ENCODE data around the gene SLC44A4. TPM values are rescaled to one million over a fixed set of nuclear protein-coding genes. Genes with fewer than 3 reads are reported as not detected.
"Not testable (repeated sequence)": the region's sequence is repeated elsewhere in the genome, so short reads cannot be mapped to it uniquely, and the experiment has no call there.

SLC44A4 gene
- polyA plus RNA-seq, 4 donors, result 44.2 to 55.2 (median 44.7) TPM

GRCh38 chr6:31862344-31863235 is 16.2 kb downstream of the SLC44A4 start, which contains the start of gene NEU1:
Gene NEU1 (minus strand): TSS chr6:31862821. CDS start chr6:31862776, 45 bp downstream.
- DNase-seq (ENCODE audit: low read depth in 4 of 4, low spot score in 3 of 4), result peak; percentile 94 to 100 (median 99)

DNA sequence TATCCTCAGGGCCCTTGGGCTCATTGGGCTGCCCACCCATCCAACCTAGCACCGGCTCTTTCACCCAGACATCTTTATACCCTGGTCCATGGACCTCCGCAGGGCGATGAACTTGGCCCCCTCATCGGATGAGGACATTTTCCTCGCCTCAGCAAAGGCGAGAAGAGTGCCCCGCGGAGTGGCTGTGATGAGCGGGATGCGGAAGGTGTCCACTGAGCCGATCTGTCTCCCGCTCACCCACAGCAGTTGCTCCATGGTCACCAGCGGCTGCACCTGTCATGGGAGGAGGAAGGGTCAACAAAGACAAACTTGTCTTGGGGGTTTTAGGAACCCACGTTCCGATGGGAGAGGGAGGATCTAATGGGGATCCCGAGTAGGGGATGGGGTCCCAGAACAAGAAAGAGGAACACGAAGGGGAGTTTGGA is 16.9 kb downstream of the SLC44A4 start:
- no peak for DNase-seq (ENCODE audit: low read depth in 4 of 4, low spot score in 3 of 4)

DNA sequence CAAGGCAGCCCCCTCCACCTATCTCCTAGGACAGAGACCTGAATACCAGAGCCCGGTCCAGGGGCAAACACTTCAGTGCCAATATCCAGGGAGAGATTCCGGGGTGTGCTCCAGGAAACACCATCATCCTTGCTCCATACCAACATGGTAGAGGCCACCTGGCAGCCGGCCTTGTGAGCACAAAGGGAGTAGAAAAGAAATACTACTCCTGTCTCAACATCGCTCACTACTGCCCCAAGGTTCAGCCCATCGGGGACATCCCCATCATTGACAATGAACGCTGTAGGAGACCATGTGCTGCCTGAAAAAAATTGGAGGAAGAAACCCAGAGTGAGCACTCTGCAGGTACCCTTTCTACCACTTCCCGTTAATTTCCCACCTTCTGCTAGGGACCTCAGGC is 17.6 kb downstream of the SLC44A4 start:
- no peak for DNase-seq (ENCODE audit: low read depth in 4 of 4, low spot score in 3 of 4)

GRCh38 chr6:31860349-31860748 is 18.4 kb downstream of the SLC44A4 start:
- DNase-seq (ENCODE audit: low read depth in 4 of 4, low spot score in 3 of 4), result no peak

DNA sequence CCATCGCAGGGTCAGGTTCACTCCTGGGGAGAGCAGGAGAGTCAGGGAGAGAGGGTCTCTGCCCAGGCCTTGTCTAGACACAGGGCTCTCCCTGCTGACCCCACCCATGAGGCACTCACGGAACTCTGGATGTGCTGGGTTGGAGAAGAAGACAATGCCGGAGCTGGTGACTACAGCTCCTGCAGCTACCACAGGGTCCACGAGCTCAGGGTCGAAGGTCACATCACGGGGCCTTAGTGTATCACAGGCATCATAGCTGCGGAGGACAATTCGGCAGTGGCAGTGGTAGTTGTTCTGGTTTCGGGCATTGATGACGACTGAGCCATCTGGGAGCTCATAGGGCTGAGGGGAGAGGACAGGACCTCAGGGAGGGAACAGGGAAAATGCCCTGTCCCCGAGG is 18.9 kb downstream of the SLC44A4 start:
- no peak for DNase-seq (ENCODE audit: low read depth in 4 of 4, low spot score in 3 of 4)

DNA sequence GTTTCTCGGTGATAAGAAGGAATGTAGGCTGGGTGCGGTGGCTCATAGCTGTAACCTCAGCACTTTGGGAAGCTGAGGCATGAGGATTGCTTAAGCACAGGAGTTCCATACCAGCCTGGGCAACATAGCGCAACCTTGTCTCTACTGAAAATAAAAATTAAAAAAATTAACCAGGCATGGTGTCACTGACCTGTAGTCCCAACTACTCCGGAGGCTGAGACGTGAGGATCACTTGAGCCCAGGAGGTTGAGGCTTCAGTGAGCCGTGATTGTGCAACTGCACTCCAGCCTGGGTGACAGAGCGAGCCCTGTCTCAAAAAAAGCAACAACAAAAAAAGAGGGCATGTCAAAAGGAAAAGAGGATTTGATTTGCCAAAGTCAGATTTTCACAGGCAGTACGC is 20.1 kb downstream of the SLC44A4 start:
- DNase-seq (ENCODE audit: low read depth in 4 of 4, low spot score in 3 of 4), result no peak

DNA sequence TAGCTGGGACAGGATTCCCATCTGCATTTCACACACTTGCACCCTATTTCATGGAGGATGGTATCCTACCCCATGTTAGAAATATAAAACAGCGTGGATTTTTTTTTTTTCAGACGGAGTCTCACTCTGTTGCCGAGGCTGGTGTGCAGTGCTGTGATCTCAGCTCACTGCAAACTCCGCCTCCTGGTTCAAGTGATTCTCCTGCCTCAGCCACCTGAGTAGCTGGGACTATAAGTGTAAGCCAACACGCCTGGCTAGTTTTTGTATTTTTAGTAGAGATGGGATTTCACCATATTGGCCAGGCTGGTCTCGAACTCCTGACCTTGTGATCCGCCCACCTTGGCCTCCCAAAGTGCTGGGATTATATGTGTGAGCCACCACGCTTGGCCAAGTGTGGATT is 21.0 kb downstream of the SLC44A4 start:
- not testable (repeated sequence) for DNase-seq (ENCODE audit: low read depth in 4 of 4, low spot score in 3 of 4)

GRCh38 chr6:31851980-31852718 is 26.6 kb downstream of the SLC44A4 start:
- DNase-seq (ENCODE audit: low read depth in 4 of 4, low spot score in 3 of 4), result not testable (repeated sequence)

DNA sequence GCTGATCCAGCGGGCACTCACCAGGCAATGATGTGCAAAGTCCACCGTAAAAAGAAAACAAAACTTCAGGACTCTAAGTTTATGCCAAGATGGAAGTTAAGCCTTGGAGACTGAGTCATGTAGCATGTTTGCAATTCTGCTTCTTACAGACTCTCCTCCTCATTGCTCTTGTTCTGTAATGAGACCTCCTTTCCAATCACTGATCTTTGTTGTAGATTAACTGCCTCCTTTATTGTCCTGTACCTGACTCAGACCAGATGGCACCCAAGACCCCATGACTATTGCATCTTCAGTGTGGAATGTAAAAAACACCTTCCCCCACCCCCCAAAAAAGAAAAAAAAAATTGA is 27.3 kb downstream of the SLC44A4 start:
- no peak for DNase-seq (ENCODE audit: low read depth in 4 of 4, low spot score in 3 of 4)

- no peak for DNase-seq (ENCODE audit: low read depth in 4 of 4, low spot score in 3 of 4)
Observed at GRCh38 chr6:31850765-31851484, 27.9 kb downstream of the SLC44A4 start.

- DNase-seq (ENCODE audit: low read depth in 4 of 4, low spot score in 3 of 4), result no peak
Observed at GRCh38 chr6:31847276-31847978, 31.4 kb downstream of the SLC44A4 start.

DNA sequence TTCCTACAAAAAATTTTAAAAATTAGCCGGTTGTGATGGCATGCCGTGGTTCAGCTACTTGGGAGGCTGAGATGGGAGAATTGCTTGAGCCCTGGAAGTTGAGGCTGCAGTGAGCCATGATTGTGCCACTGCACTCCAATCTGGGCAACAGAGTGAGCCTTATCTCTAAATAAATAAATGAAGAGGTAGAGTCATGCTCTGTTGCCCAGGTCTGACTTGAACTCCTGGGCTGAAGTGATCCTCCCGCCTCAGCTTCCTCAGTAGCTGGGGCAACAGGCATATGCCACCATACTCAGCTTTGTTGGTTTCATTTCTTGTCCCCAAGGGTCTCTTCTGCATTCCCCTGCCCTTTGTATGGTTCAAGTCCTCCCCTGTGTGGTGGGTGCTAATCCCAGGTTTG is 34.3 kb downstream of the SLC44A4 start:
- DNase-seq (ENCODE audit: low read depth in 4 of 4, low spot score in 3 of 4), result no peak

DNA sequence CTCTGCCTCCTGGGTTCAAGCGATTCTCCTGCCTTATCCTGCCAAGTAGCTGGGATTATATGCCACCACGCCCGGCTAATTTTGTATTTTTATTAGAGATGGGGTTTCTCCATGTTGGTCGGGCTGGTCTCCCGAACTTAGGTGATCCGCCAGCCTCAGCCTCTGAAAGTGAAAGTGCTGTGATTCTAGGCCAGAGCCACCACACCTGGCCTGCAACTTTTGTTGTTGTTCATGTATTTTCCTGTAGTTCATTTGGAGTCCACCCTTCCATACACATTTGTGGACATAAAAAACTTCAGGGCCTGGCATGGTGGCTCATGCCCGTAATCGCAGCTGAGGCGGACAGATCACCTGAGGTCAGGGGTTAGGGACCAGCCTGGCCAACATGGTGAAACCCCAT is 36.7 kb downstream of the SLC44A4 start:
- no peak for DNase-seq (ENCODE audit: low read depth in 4 of 4, low spot score in 3 of 4)

DNA sequence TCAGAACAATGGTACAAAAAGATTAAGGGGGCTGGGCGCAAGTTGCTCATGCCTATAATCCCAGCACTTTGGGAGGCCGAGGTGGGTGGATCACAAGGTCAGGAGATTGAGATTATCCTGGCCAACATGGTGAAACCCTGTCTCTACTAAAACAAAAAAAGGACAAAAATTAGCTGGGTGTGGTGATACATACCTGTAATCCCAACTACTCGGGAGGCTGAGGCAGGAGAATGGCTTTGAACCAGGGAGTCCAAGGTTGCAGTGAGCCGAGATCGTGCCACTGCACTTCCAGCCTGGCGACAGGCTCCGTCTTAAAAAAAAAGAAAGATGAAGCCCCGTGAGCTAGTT is 39.0 kb downstream of the SLC44A4 start:
- DNase-seq (ENCODE audit: low read depth in 4 of 4, low spot score in 3 of 4), result not testable (repeated sequence)

DNA sequence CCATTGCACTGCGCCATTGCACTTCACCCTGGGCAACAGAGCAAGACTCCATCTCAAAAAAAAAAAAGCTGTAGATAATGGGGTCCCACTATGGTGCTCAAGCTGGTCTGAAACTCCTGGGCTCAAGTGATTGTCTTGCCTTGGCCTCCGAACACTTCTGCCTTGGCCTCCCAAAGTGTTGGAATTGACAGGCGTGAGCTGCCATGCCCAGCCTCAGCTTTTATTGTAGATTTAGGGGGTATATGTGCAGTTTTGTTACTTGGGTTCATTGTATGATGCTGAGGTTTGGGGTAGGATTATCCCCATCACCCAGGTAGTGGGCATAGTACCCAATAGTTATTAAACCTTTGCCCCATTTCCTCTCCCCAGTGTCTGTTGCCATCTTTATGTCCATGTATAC is 39.8 kb downstream of the SLC44A4 start:
- DNase-seq (ENCODE audit: low read depth in 4 of 4, low spot score in 3 of 4), result no peak

- not testable (repeated sequence) for DNase-seq (ENCODE audit: low read depth in 4 of 4, low spot score in 3 of 4)
Observed at GRCh38 chr6:31838114-31838553, 40.7 kb downstream of the SLC44A4 start.

- DNase-seq (ENCODE audit: low read depth in 4 of 4, low spot score in 3 of 4), result no peak
Observed at GRCh38 chr6:31837369-31838113, 41.3 kb downstream of the SLC44A4 start.

DNA sequence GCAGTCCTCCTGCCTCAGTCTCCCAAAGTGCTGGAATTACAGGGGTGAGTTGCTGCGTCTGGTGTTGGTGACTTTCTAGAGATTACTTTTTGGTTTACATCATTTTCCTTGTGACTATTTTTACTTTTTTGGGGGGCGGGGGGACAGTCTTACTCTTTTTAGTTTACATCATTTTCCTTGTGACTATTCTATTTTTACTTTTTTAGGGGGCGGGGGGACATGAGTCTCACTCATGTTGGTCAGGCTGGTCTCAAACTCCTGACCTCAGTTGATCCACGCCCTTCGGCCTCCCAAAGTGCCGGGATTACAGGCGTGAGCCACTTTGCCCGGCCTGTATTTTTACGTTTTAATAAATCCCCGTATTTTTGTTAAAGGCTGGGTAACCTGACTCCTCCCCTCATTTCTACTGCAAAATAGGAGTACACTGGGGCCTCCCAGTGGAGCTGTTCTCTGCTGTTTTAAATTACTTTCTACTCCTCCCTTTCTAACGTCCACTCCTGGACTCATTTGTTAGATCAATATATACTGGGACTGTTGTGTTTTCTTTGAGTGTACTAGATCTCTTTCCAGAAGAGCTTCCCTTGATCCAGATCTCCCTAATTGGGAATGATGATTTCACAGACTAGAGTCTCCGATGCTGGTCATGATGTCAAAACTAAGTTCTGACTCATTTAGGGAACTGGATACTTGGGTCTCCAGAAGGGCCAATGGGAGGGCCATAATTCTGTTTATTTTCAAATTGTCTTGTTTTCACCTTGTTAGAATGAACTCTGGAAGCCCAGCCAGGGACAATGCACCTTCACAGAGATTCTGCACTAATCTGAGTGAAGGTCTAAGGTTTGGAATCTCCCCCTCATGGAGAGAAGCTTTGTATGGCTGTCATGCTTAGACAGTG is 42.1 kb downstream of the SLC44A4 start:
- no peak for DNase-seq (ENCODE audit: low read depth in 4 of 4, low spot score in 3 of 4)

DNA sequence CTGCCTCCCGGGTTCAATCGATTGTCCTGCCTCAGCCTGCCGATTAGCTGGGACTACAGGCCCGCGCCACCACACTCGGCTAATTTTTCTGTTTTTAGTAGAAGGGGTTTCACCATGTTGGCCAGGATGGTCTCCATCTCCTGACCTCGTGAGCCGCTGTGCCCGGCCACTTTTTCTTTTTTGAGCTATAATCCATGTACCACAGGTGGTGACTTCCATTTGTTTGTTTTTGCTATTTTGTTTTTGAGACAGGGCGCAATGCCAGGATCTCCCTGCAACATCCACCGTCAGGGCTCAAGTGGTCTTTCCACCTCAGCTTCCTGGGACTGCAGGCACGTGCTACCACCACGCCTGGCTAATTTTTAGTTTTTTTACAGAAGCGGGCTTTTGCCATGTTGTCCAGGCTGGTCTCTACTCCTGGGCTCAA is 42.7 kb downstream of the SLC44A4 start:
- DNase-seq (ENCODE audit: low read depth in 4 of 4, low spot score in 3 of 4), result no peak
